ENCODE results near the gene WBP2. TPM values are rescaled to one million over a fixed set of nuclear protein-coding genes. Genes with fewer than 3 reads are reported as not detected.

Gene WBP2
- total and polyA plus RNA-seq, 2 of the 13 experiments (the other 11 are each of a cell fraction or from before 2014, with no cell fraction given), result 29.2 to 29.5 TPM

- no peak for TF ChIP-seq ASH2L (IDR thresholded peaks at IDR 0.05; ENCODE audit: insufficient read length, low read depth, low read length)
- TF ChIP-seq RFX1 (IDR thresholded peaks at IDR 0.05), result no peak; the same call in 1 of the 2 replicates
- TF ChIP-seq, protein P1, sequence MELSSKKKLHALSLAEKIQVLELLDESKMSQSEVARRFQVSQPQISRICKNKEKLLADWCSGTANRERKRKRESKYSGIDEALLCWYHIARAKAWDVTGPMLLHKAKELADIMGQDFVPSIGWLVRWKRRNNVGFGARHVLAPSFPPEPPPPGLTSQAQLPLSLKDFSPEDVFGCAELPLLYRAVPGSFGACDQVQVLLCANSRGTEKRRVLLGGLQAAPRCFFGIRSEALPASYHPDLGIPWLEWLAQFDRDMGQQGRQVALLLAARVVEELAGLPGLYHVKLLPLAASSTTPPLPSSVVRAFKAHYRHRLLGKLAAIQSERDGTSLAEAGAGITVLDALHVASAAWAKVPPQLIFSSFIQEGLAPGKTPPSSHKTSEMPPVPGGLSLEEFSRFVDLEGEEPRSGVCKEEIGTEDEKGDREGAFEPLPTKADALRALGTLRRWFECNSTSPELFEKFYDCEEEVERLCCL (CRISPR knock-in tag; IDR thresholded peaks at IDR 0.05; ENCODE audit: borderline replicate concordance), result peak; percentile 96; the same call in 1 of the 2 replicates
- no peak for TF ChIP-seq REL (CRISPR knock-in tag; conservative IDR thresholded peaks at IDR 0.05)
- TF ChIP-seq TEAD2 (CRISPR knock-in tag; IDR thresholded peaks at IDR 0.05), result no peak
- TF ChIP-seq ZNF644 (CRISPR knock-in tag; IDR thresholded peaks at IDR 0.05; ENCODE audit: low read depth), result peak; percentile 71; the same call in 1 of the 2 replicates
- TF ChIP-seq TBX3 (IDR thresholded peaks at IDR 0.05; ENCODE audit: borderline replicate concordance), result peak; percentile 59; the same call in 1 of the 2 replicates
- TF ChIP-seq RORA (CRISPR knock-in tag; IDR thresholded peaks at IDR 0.05), result no peak
- TF ChIP-seq ZNF614 (CRISPR knock-in tag; IDR thresholded peaks at IDR 0.05; ENCODE audit: borderline replicate concordance), result peak; percentile 90; the same call in 1 of the 2 replicates
- no peak for TF ChIP-seq ATF6 (CRISPR knock-in tag; conservative IDR thresholded peaks at IDR 0.05)
- TF ChIP-seq HCFC1 (IDR thresholded peaks at IDR 0.05; ENCODE audit: low read depth, low read length), result no peak
- TF ChIP-seq ZNF597 (CRISPR knock-in tag; IDR thresholded peaks at IDR 0.05), result no peak
- TF ChIP-seq ZNF431 (CRISPR knock-in tag; IDR thresholded peaks at IDR 0.05; ENCODE audit: borderline replicate concordance, low read depth), result no peak
- no peak for TF ChIP-seq ZNF256 (CRISPR knock-in tag; conservative IDR thresholded peaks at IDR 0.05)
- TF ChIP-seq ZBTB1 (CRISPR knock-in tag; IDR thresholded peaks at IDR 0.05; ENCODE audit: borderline replicate concordance), result no peak
- 0 out of 2 replicates have a peak, but pooled peaks have one; percentile 4 for TF ChIP-seq SMAD1 (CRISPR knock-in tag; IDR thresholded peaks at IDR 0.05; ENCODE audit: borderline replicate concordance, low read depth)
- TF ChIP-seq IRX3 (CRISPR knock-in tag; IDR thresholded peaks at IDR 0.05; ENCODE audit: borderline replicate concordance, low read depth), result peak; percentile 71; the same call in 1 of the 2 replicates
- TF ChIP-seq MBD4 (IDR thresholded peaks at IDR 0.05; ENCODE audit: borderline replicate concordance, low read length), result no peak
- TF ChIP-seq DRAP1 (CRISPR knock-in tag; IDR thresholded peaks at IDR 0.05), result no peak; the same call in 1 of the 2 replicates
- peak; percentile 66; the same call in 1 of the 2 replicates for TF ChIP-seq DMAP1 (CRISPR knock-in tag; IDR thresholded peaks at IDR 0.05)
- no peak for TF ChIP-seq ONECUT2 (CRISPR knock-in tag; IDR thresholded peaks at IDR 0.05)
- peak; percentile 26 for TF ChIP-seq HNRNPH1 (optimal IDR thresholded peaks at IDR 0.05; ENCODE audit: low read depth, low read length)
- 0 out of 2 replicates have a peak, but pooled peaks have one; percentile 10 for TF ChIP-seq KLF12 (CRISPR knock-in tag; IDR thresholded peaks at IDR 0.05; ENCODE audit: borderline replicate concordance)
- TF ChIP-seq THRA (CRISPR knock-in tag; IDR thresholded peaks at IDR 0.05; ENCODE audit: borderline replicate concordance), result 0 out of 2 replicates have a peak, but pooled peaks have one; percentile 7
- peak; percentile 79; the same call in 1 of the 2 replicates for TF ChIP-seq KDM3A (CRISPR knock-in tag; IDR thresholded peaks at IDR 0.05; ENCODE audit: low read depth)
These were observed 9.9 kb downstream of the WBP2 start (continued) for GRCh38 chr17:75845058-75845711.

All from HepG2 (cell line).